ENCODE data around the gene DAB1. TPM values are rescaled to one million over a fixed set of nuclear protein-coding genes. Genes with fewer than 3 reads are reported as not detected.

The DAB1 gene
- polyA plus RNA-seq, 3 donors, result not detected

GRCh38 chr1:56991576-56991975 lies 432.3 kb downstream of the DAB1 start:
- Histone ChIP-seq H2AFZ (ENCODE audit: insufficient read depth, low read depth, low read length, poor library complexity, severe bottlenecking) (no peak overlapping the region), H3K4me3 (replicated peaks in 1 of 3; ENCODE audit: low read depth in 2 of 3, low read length in 3 of 3) (no peak overlapping the region), H3K27ac (ENCODE audit: low read depth in 1 of 2, low read length in 2 of 2) (no peak overlapping the region), H3K36me3 (replicated peaks in 1 of 2; ENCODE audit: control insufficient read depth in 1 of 2, insufficient read depth in 2 of 2, low read length in 2 of 2) (no peaks in the 10 kb centered on the region), H3K9ac (ENCODE audit: insufficient read depth, low read length, poor library complexity, severe bottlenecking) (no peak overlapping the region), H4K20me1 (ENCODE audit: insufficient read depth, low read length) (no peaks in the 10 kb centered on the region), H3K27me3 (ENCODE audit: control insufficient read depth in 2 of 2, insufficient read depth in 2 of 2, low read length in 2 of 2) (no peaks in the 10 kb centered on the region), H3K4me2 (replicated peaks; ENCODE audit: extremely low read depth, low read length, poor library complexity, severe bottlenecking) (no peak overlapping the region), H3K79me2 (ENCODE audit: insufficient read depth, low read length) (no peaks in the 10 kb centered on the region), H3K9me3 (replicated peaks in 1 of 2; ENCODE audit: control insufficient read depth in 1 of 2, insufficient read depth in 1 of 2, low read length in 2 of 2) (no peaks in the 10 kb centered on the region), H3K4me1 (ENCODE audit: control insufficient read depth in 1 of 2, insufficient read depth in 2 of 2, low read length in 2 of 2) (no peaks in the 10 kb centered on the region)
- Mint-ChIP-seq H3K27me3 (ENCODE audit: low read depth in 3 of 3) (no peaks in the 10 kb centered on the region), H3K27ac (no peak overlapping the region), H3K9me3 (no peaks in the 10 kb centered on the region), H3K4me3 (no peak overlapping the region), H3K36me3 (no peaks in the 10 kb centered on the region), H3K4me1 (no peaks in the 10 kb centered on the region)
- no CpG with 5 or more reads among the region's 3 CpGs for WGBS (ENCODE audit: insufficient coverage)
- intact Hi-C loops (cut with micrococcal nuclease), result no loop called here
- TF ChIP-seq CTCF (IDR thresholded peaks at IDR 0.05), result no peak
- no peak for DNase-seq

GRCh38 chr1:56986397-56986796 lies 437.5 kb downstream of the DAB1 start:
- H3K27me3 Mint-ChIP-seq (ENCODE audit: low read depth in 3 of 3), result peaks cover 0 to 2% (median 2%) of the 10 kb centered on the region in 3 donors
- WGBS (ENCODE audit: insufficient coverage), result 57% methylated on average over 1 of the region's 2 CpGs
- Histone ChIP-seq H4K20me1 (ENCODE audit: insufficient read depth, low read length) (no peaks in the 10 kb centered on the region), H3K36me3 (replicated peaks in 1 of 2; ENCODE audit: control insufficient read depth in 1 of 2, insufficient read depth in 2 of 2, low read length in 2 of 2) (no peaks in the 10 kb centered on the region), H3K9ac (ENCODE audit: insufficient read depth, low read length, poor library complexity, severe bottlenecking) (no peak overlapping the region), H2AFZ (ENCODE audit: insufficient read depth, low read depth, low read length, poor library complexity, severe bottlenecking) (no peak overlapping the region), H3K27ac (ENCODE audit: low read depth in 1 of 2, low read length in 2 of 2) (no peak overlapping the region), H3K4me1 (ENCODE audit: control insufficient read depth in 1 of 2, insufficient read depth in 2 of 2, low read length in 2 of 2) (no peaks in the 10 kb centered on the region), H3K9me3 (replicated peaks in 1 of 2; ENCODE audit: control insufficient read depth in 1 of 2, insufficient read depth in 1 of 2, low read length in 2 of 2) (no peaks in the 10 kb centered on the region), H3K79me2 (ENCODE audit: insufficient read depth, low read length) (no peaks in the 10 kb centered on the region), H3K4me2 (replicated peaks; ENCODE audit: extremely low read depth, low read length, poor library complexity, severe bottlenecking) (no peak overlapping the region), H3K4me3 (replicated peaks in 1 of 3; ENCODE audit: low read depth in 2 of 3, low read length in 3 of 3) (no peak overlapping the region), H3K27me3 (ENCODE audit: control insufficient read depth in 2 of 2, insufficient read depth in 2 of 2, low read length in 2 of 2) (no peaks in the 10 kb centered on the region)
- no peak for TF ChIP-seq CTCF (IDR thresholded peaks at IDR 0.05)
- peaks cover 0 to 2% (median 0%) of the 10 kb centered on the region in 7 donors for H3K9me3 Mint-ChIP-seq
- intact Hi-C loops (cut with micrococcal nuclease), result no loop called here
- no peak overlapping the region for H3K4me3 Mint-ChIP-seq
- no peak overlapping the region for H3K27ac Mint-ChIP-seq
- no peaks in the 10 kb centered on the region for H3K4me1 Mint-ChIP-seq
- H3K36me3 Mint-ChIP-seq, result no peaks in the 10 kb centered on the region
- no peak for DNase-seq

All from CD14-positive monocyte (primary cell).